Tibial nerve (tissue), 4 donors: ENCODE measurements around the gene DNAJB6. TPM values are rescaled to one million over a fixed set of nuclear protein-coding genes. Genes with fewer than 3 reads are reported as not detected.

ENCODE experiments used
- DNase-seq, 2 donors: peaks; one replicate each; pipeline ENCODE4 v3.0.0-alpha.2; 2019; ENCODE audit warnings: low spot score in 2 of 2
- H3K27ac ChIP-seq, 4 donors: fragments of 200-600 bp; sonication (generic) in 3 of 4; one replicate each; pipeline ENCODE4 v1.5.1; 2017 to 2019; ENCODE audit warnings: mild to moderate bottlenecking in 1 of 4
- H3K27me3 ChIP-seq, 2 donors: fragments of 200-600 bp; sonication (generic) in 1 of 2; one replicate each; pipeline versions ENCODE4 v1.5.1 to v1.6.0; 2017 to 2019
- H3K36me3 ChIP-seq, 3 donors: fragments of 200-600 bp; sonication (generic); one replicate each; pipeline ENCODE4 v1.5.1; 2018 to 2019
- H3K4me1 ChIP-seq, 4 donors: fragments of 200-600 bp; sonication (generic) in 3 of 4; one replicate each; pipeline ENCODE4 v1.5.1; 2017 to 2019
- H3K4me3 ChIP-seq, 4 donors: fragments of 200-600 bp; sonication (generic) in 3 of 4; one replicate each; pipeline ENCODE4 v1.5.1; 2017 to 2019; ENCODE audit warnings: mild to moderate bottlenecking in 1 of 4, moderate library complexity in 1 of 4
- H3K9me3 ChIP-seq, 4 donors: fragments of 200-600 bp; sonication (generic) in 3 of 4; one replicate each; pipeline ENCODE4 v1.5.1; 2017 to 2019
- EP300 ChIP-seq, 2 donors: sonication (generic); formaldehyde crosslinking; IDR thresholded peaks; one replicate each; pipeline ENCODE4 v1.6.1; 2017; ENCODE audit warnings: antibody characterized with exemption in 2 of 2, mild to moderate bottlenecking in 1 of 2
- POLR2A ChIP-seq, 2 donors: fragments of 450-650 bp; IDR thresholded peaks; one replicate each; pipeline ENCODE4 v1.6.1; 2017; ENCODE audit warnings: antibody characterized with exemption in 2 of 2, mild to moderate bottlenecking in 2 of 2, moderate library complexity in 2 of 2
- WGBS, 2 donors: methylation state at CpG; one replicate each; pipeline ENCODE4 v1.1.5; 2018; 5-methylcytosine and 5-hydroxymethylcytosine counted together
- total RNA-seq, 4 donors: library from RNA; depleted of rRNA; stranded (reverse); fragments of >200 nt; gene quantifications; one replicate each; pipeline ENCODE4 v1.1.0, GENCODE V29; 2016
- TF ChIP-seq, protein P1 (sequence below), 5 experiments: fragments of 200-600 bp in 3 of 5; fragments of 450-650 bp in 2 of 5; sonication (generic) in 3 of 5; IDR thresholded peaks; one replicate each; pipeline ENCODE4 v1.5.1; 2016 to 2019; ENCODE audit warnings: antibody characterized with exemption in 5 of 5, mild to moderate bottlenecking in 3 of 5, moderate library complexity in 2 of 5

Gene DNAJB6
- total RNA-seq, 4 donors from 2014 or later, result 85.5 to 106 (median 96.9) TPM

DNA sequence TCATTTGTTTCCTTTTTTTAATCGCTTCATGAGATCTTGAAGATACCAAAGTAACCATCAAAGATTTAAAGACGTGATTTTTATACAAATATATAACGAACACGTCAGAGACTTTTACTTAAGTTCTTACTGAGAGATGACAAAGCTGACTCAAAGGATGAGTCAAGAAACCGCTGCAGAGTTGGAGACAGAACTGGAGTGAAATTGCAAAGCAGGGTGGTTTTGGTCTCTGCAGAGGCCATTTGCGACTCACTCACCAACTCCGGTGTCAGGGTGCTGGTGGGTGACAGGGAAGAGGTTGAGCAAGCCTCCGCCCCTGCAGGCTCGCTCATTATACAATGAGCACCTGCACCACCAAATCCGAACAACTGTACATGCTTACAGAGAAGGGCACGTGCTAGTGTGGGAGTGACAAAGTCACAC, 75.2 kb downstream of the DNAJB6 start:
- no peaks in the 10 kb centered on the region for H3K9me3 ChIP-seq
- no peaks in the 10 kb centered on the region for H3K27me3 ChIP-seq
- no peak overlapping the region for H3K27ac ChIP-seq
- TF ChIP-seq, protein P1, sequence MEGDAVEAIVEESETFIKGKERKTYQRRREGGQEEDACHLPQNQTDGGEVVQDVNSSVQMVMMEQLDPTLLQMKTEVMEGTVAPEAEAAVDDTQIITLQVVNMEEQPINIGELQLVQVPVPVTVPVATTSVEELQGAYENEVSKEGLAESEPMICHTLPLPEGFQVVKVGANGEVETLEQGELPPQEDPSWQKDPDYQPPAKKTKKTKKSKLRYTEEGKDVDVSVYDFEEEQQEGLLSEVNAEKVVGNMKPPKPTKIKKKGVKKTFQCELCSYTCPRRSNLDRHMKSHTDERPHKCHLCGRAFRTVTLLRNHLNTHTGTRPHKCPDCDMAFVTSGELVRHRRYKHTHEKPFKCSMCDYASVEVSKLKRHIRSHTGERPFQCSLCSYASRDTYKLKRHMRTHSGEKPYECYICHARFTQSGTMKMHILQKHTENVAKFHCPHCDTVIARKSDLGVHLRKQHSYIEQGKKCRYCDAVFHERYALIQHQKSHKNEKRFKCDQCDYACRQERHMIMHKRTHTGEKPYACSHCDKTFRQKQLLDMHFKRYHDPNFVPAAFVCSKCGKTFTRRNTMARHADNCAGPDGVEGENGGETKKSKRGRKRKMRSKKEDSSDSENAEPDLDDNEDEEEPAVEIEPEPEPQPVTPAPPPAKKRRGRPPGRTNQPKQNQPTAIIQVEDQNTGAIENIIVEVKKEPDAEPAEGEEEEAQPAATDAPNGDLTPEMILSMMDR (IDR thresholded peaks at IDR 0.05), result no peak
- TF ChIP-seq POLR2A (IDR thresholded peaks at IDR 0.05) (no peak), EP300 (IDR thresholded peaks at IDR 0.05) (no peak)
- no peak overlapping the region for H3K4me3 ChIP-seq
- WGBS, 2 donors, result 90 to 95% methylated on average over 11 of the region's 11 CpGs
- H3K4me1 ChIP-seq, result no peaks in the 10 kb centered on the region
- H3K36me3 ChIP-seq, result peaks cover 0 to 99% (median 0%) of the 10 kb centered on the region in 3 donors
- DNase-seq, result no peak

DNA sequence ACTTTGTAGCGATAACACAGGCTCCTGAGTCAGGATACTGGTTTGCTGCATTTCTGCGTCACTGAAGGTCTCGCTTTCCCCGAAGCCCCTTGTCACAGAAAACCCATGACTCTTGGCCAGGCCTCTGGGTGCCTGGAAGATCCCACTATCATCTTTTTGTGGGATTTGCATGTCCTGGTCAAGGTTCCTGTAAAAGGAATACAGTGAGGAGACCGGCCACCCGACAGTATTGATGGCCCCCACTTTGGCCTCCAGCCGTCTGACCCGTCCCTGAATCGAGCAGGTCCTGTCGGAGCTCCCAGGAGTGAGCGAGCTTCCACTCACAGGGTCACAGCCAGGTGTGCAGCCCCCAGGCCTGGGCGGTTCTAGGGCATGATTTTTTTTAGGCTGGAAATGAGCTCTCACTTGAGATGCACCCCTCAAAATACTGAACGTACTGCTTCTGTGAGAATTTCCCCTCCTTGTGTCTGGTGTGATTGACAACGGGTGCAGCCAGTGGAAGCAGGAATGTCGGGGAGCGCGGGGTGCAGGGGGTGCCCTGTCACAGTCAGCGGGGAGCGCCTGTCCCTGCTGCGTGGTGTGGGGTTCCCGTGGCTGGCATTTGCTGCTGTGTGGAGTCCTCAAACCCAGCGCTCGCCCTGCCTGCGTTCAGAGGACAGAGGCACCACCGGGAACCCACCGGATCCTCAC, 75.8 kb downstream of the DNAJB6 start:
- Histone ChIP-seq H3K27me3 (no peaks in the 10 kb centered on the region), H3K9me3 (no peaks in the 10 kb centered on the region), H3K27ac (no peak overlapping the region), H3K4me1 (no peaks in the 10 kb centered on the region), H3K4me3 (no peak overlapping the region), H3K36me3 (peaks cover 0 to 99% (median 0%) of the 10 kb centered on the region in 3 donors)
- no peak for DNase-seq
- TF ChIP-seq EP300 (IDR thresholded peaks at IDR 0.05) (no peak), POLR2A (IDR thresholded peaks at IDR 0.05) (no peak)
- TF ChIP-seq, protein P1 (IDR thresholded peaks at IDR 0.05), result no peak
- 87 to 88% methylated on average over 26 of the region's 26 CpGs for WGBS, 2 donors

DNA sequence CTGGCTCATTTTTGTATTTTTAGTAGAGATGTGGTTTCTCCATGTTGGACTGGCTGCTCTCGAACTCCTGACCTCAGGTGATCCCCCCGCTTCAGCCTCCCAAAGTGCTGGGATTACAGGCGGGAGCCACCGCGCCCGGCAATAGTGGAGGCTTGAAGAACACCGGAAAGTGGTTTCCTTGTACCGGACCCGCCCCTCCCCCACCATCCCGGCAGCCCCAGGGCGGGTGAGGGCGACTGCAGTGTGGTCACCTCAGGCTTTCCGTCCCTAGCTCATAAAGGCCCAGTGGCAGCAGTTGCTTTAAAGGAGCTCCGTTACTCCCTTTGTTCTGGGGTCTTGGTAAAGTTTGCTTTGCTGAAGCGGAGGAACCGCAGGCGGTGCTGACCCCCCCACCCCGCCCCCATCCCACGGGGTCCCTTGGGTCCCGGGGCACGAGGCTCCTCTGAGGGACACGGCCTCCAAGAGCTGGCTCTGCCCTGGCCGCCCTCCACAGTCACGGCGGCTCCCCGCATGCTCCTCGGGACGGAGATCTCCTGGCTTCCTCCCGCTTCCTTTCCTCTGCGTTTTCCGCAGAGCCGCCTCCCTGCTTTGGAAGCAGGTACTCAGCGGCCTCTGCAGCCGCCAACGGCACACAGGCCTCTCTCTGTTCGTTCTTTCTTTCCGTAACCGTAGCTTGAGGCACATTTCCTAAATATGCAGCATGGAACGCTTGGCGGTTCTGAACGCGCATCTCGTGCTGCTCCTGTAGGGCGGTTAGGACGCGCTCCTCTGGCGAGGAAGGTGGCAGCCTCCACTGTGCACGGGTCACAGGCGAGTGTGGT, 77.3 kb downstream of the DNAJB6 start:
- Histone ChIP-seq H3K9me3 (no peaks in the 10 kb centered on the region), H3K36me3 (peaks cover 0 to 100% (median 0%) of the 10 kb centered on the region in 3 donors)

DNA sequence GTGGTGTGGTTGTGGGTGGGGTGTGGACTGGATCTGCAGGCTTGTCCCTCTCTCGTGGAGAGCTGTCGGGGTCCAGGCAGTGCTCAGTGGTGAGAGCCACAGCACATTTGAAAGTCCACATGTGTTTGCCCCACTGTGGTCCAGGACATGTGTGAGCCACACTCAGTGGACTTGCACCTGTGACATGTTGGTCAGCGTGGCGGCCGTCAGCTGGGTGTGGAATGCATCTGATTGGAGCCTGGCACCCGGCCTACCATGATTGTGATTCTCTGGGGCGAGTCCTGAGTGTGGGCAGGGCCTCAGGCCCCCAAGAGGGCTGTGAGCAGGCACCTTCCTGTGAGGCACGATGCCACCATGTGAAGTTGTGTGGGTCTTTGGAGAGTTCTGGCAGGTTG, 77.9 kb downstream of the DNAJB6 start:
- Histone ChIP-seq H3K4me3 (no peak overlapping the region), H3K27ac (no peak overlapping the region), H3K4me1 (no peaks in the 10 kb centered on the region), H3K36me3 (peaks cover 0 to 97% (median 0%) of the 10 kb centered on the region in 3 donors), H3K27me3 (no peaks in the 10 kb centered on the region), H3K9me3 (no peaks in the 10 kb centered on the region)
- DNase-seq, result no peak
- 90 to 97% methylated on average over 7 of the region's 8 CpGs for WGBS, 2 donors
- TF ChIP-seq, protein P1 (IDR thresholded peaks at IDR 0.05), result no peak
- TF ChIP-seq POLR2A (IDR thresholded peaks at IDR 0.05) (no peak), EP300 (IDR thresholded peaks at IDR 0.05) (no peak)

More for the DNA sequence above, 77.3 kb downstream of the DNAJB6 start:
- Histone ChIP-seq H3K27ac (no peak overlapping the region), H3K4me1 (no peaks in the 10 kb centered on the region), H3K4me3 (no peak overlapping the region), H3K27me3 (no peaks in the 10 kb centered on the region)
- 94 to 95% methylated on average over 44 to 49 of the region's 49 CpGs for WGBS, 2 donors
- DNase-seq, result no peak
- TF ChIP-seq POLR2A (IDR thresholded peaks at IDR 0.05), result no peak
- TF ChIP-seq, protein P1 (IDR thresholded peaks at IDR 0.05), result no peak

DNA sequence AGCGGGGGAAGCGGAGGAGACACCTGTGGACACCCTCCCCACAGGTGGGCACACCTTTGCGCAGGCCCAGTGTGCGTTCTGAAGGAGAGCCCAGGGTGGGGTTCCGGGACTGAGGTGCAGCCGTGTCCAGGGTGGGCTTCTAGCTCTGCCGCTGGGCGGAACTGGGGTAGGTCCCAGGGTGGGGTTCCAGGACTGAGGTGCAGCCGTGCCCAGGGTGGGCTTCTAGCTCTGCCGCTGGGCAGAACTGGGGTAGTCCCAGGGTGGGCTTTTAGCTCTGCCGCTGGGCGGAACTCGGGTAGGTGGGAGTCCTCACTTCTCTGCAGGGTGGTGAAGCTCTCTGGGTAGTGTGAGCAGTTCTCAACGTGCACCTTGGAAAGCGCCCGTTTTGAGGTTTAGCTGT, 78.7 kb downstream of the DNAJB6 start:
- Histone ChIP-seq H3K4me1 (no peaks in the 10 kb centered on the region), H3K27me3 (no peaks in the 10 kb centered on the region), H3K9me3 (no peaks in the 10 kb centered on the region), H3K27ac (no peak overlapping the region), H3K4me3 (no peak overlapping the region), H3K36me3 (peaks cover 0 to 93% (median 0%) of the 10 kb centered on the region in 3 donors)
- DNase-seq, result no peak
- no peak for TF ChIP-seq POLR2A (IDR thresholded peaks at IDR 0.05)
- TF ChIP-seq EP300 (IDR thresholded peaks at IDR 0.05), result no peak
- TF ChIP-seq, protein P1 (IDR thresholded peaks at IDR 0.05), result no peak
- 90 to 96% methylated on average over 10 to 16 of the region's 16 CpGs for WGBS, 2 donors
